NCI-H82 (cell line): ENCODE data around the gene VPS37B.
"Not testable (repeated sequence)": the region's sequence is repeated elsewhere in the genome, so short reads cannot be mapped to it uniquely, and the experiment has no call there.

ENCODE experiments used
- DNase-seq: peaks from one replicate; lab custom pipeline; 2025; lab: John Stamatoyannopoulos, UW

Gene VPS37B

GRCh38 chr12:122882908-122883558 lies 12.9 kb downstream of the VPS37B start:
- no peak for DNase-seq

- peak; percentile 67 for DNase-seq
Observed at GRCh38 chr12:122880668-122881067, 15.3 kb downstream of the VPS37B start.

- DNase-seq: no peak
Observed at GRCh38 chr12:122880155-122880667, 15.7 kb downstream of the VPS37B start.

GRCh38 chr12:122878780-122879612 lies 16.9 kb downstream of the VPS37B start:
- DNase-seq: no peak

- no peak for DNase-seq
Observed at GRCh38 chr12:122876731-122877130, 19.2 kb downstream of the VPS37B start.

- DNase-seq: not testable (repeated sequence)
Observed at GRCh38 chr12:122876281-122876680, 19.6 kb downstream of the VPS37B start.

GRCh38 chr12:122875590-122876220 lies 20.2 kb downstream of the VPS37B start:
- no peak for DNase-seq

- DNase-seq: no peak
Observed at GRCh38 chr12:122874081-122874480, 21.8 kb downstream of the VPS37B start.

- DNase-seq: no peak
Observed at GRCh38 chr12:122873540-122873939, 22.4 kb downstream of the VPS37B start.

GRCh38 chr12:122872815-122873361 lies 23.0 kb downstream of the VPS37B start:
- DNase-seq: no peak

GRCh38 chr12:122871851-122872780 lies 23.8 kb downstream of the VPS37B start:
- peak; percentile 33 for DNase-seq

- DNase-seq: no peak
Observed at GRCh38 chr12:122870867-122871664, 24.9 kb downstream of the VPS37B start.

- DNase-seq: no peak
Observed at GRCh38 chr12:122870163-122870842, 25.6 kb downstream of the VPS37B start.

- no peak for DNase-seq
Observed at GRCh38 chr12:122869207-122869973, 26.5 kb downstream of the VPS37B start.

GRCh38 chr12:122868471-122869177 lies 27.3 kb downstream of the VPS37B start:
- DNase-seq: no peak

- peak; percentile 71 for DNase-seq
Observed at GRCh38 chr12:122867691-122868461, 28.0 kb downstream of the VPS37B start.

- DNase-seq: no peak
Observed at GRCh38 chr12:122866950-122867607, 28.8 kb downstream of the VPS37B start.
